Trophoblast cell (in vitro differentiated cells and primary cell): ENCODE data around the gene NOP53.
"Not testable (repeated sequence)": the region's sequence is repeated elsewhere in the genome, so short reads cannot be mapped to it uniquely, and the experiment has no call there.

Experiments used
- DNase-seq, 2 donors: peaks; one replicate each; pipeline ENCODE4 v3.0.0-alpha.2; 2016
- H2AFZ ChIP-seq: 2 replicates; pipeline ENCODE4 v1.6.1; 2013; ENCODE audit warnings: low read length, moderate library complexity, mild to moderate bottlenecking; ENCODE audit not compliant: insufficient read depth, poor library complexity
- H2AK5ac ChIP-seq: 2 replicates; pipeline ENCODE4 v1.6.1; 2013; ENCODE audit warnings: mild to moderate bottlenecking, low read length
- H2BK120ac ChIP-seq: 2 replicates; pipeline ENCODE4 v1.6.1; 2013; ENCODE audit warnings: low read length, mild to moderate bottlenecking, moderate library complexity; ENCODE audit not compliant: insufficient read depth, poor library complexity
- H2BK12ac ChIP-seq: 2 replicates; pipeline ENCODE4 v1.6.1; 2013; ENCODE audit warnings: mild to moderate bottlenecking, low read length, moderate library complexity
- H2BK5ac ChIP-seq: 2 replicates; pipeline ENCODE4 v1.6.1; 2013; ENCODE audit warnings: low read length, low read depth, moderate library complexity, mild to moderate bottlenecking; ENCODE audit not compliant: poor library complexity
- H3K14ac ChIP-seq: 2 replicates; pipeline ENCODE4 v1.6.1; 2013; ENCODE audit warnings: mild to moderate bottlenecking, low read length
- H3K18ac ChIP-seq: 2 replicates; pipeline ENCODE4 v1.6.1; 2013; ENCODE audit warnings: mild to moderate bottlenecking, low read length
- H3K23ac ChIP-seq: 2 replicates; pipeline ENCODE4 v1.6.1; 2013; ENCODE audit warnings: low read length
- H3K27ac ChIP-seq: 2 replicates; pipeline ENCODE4 v1.5.1; 2013; ENCODE audit warnings: low read depth, mild to moderate bottlenecking, inconsistent platforms, low read length, moderate library complexity
- H3K27me3 ChIP-seq: 2 replicates; pipeline ENCODE4 v1.6.1; 2013; ENCODE audit warnings: inconsistent platforms, mild to moderate bottlenecking, low read length, moderate library complexity; ENCODE audit not compliant: insufficient read depth
- H3K36me3 ChIP-seq, 2 experiments: 1 replicate in 1 of 2; 2 replicates in 1 of 2; pipeline ENCODE4 v1.6.1; 2013; ENCODE audit warnings: low read length in 2 of 2, mild to moderate bottlenecking in 2 of 2, moderate library complexity in 1 of 2; ENCODE audit not compliant: insufficient read depth in 2 of 2, control insufficient read depth in 1 of 2
- H3K4ac ChIP-seq: 2 replicates; pipeline ENCODE4 v1.6.1; 2013; ENCODE audit warnings: low read depth, mild to moderate bottlenecking, low read length, moderate library complexity
- H3K4me1 ChIP-seq, 2 experiments: 1 replicate in 1 of 2; 2 replicates in 1 of 2; pipeline ENCODE4 v1.6.1; 2013; ENCODE audit warnings: low read length in 2 of 2, mild to moderate bottlenecking in 2 of 2, moderate library complexity in 1 of 2; ENCODE audit not compliant: insufficient read depth in 2 of 2, control insufficient read depth in 1 of 2
- H3K4me2 ChIP-seq: 2 replicates; pipeline ENCODE4 v1.6.1; 2013; ENCODE audit warnings: inconsistent platforms, mild to moderate bottlenecking, low read length, moderate library complexity
- H3K4me3 ChIP-seq: 2 replicates; pipeline ENCODE4 v1.5.1; 2013; ENCODE audit warnings: mild to moderate bottlenecking, low read depth, low read length, inconsistent platforms
- H3K79me1 ChIP-seq: one replicate; pipeline ENCODE4 v1.6.1; 2013; ENCODE audit warnings: low read length
- H3K79me2 ChIP-seq: 2 replicates; pipeline ENCODE4 v1.6.1; 2013; ENCODE audit warnings: low read length, mild to moderate bottlenecking; ENCODE audit not compliant: control insufficient read depth, insufficient read depth, poor library complexity
- H3K9ac ChIP-seq: 2 replicates; pipeline ENCODE4 v1.6.1; 2013; ENCODE audit warnings: mild to moderate bottlenecking, low read length
- H3K9me3 ChIP-seq: 2 replicates; pipeline ENCODE4 v1.6.1; 2013; ENCODE audit warnings: low read depth, mild to moderate bottlenecking, control low read depth, inconsistent platforms, low read length; ENCODE audit not compliant: insufficient read depth
- H4K12ac ChIP-seq: 2 replicates; pipeline ENCODE4 v1.6.1; 2013; ENCODE audit warnings: low read depth, mild to moderate bottlenecking, low read length, moderate library complexity
- H4K8ac ChIP-seq: 2 replicates; pipeline ENCODE4 v1.6.1; 2013; ENCODE audit warnings: low read depth, mild to moderate bottlenecking, low read length, moderate library complexity
- H4K91ac ChIP-seq: one replicate; pipeline ENCODE4 v1.6.1; 2013; ENCODE audit warnings: low read depth, mild to moderate bottlenecking, low read length, moderate library complexity
- WGBS: extraction: QIAGEN DNeasy Blood & Tissue Kit; methylation state at CpG from one replicate; pipeline ENCODE4 v1.1.7; 2013; ENCODE audit warnings: missing lambda C conversion rate; ENCODE audit not compliant: insufficient read length, insufficient coverage; ENCODE audit errors: extremely low coverage; 5-methylcytosine and 5-hydroxymethylcytosine counted together

The NOP53 gene

GRCh38 chr19:47746129-47746528 is 783 bp downstream of the NOP53 start:
- H3K4me1 ChIP-seq, H4K12ac ChIP-seq, H3K27ac ChIP-seq, H3K18ac ChIP-seq, H3K14ac ChIP-seq, H4K91ac ChIP-seq, H2BK5ac ChIP-seq, H2AK5ac ChIP-seq, H3K79me2 ChIP-seq, H2AFZ ChIP-seq, H3K27me3 ChIP-seq, H3K9ac ChIP-seq, H4K8ac ChIP-seq, H2BK120ac ChIP-seq, H3K23ac ChIP-seq, H3K9me3 ChIP-seq, H2BK12ac ChIP-seq, H3K4me3 ChIP-seq, DNase-seq: not testable (repeated sequence)
- peak overlapping the region; percentile 53 for H3K4me2 ChIP-seq
- H3K79me1 ChIP-seq = peaks cover 10% of the 10 kb centered on the region
- WGBS = no CpG with 5 or more reads among the region's 17 CpGs
- H3K36me3 ChIP-seq = peaks cover 29 to 43% of the 10 kb centered on the region in 2 experiments
- H3K4ac ChIP-seq = peak overlapping the region; percentile 60

GRCh38 chr19:47749326-47749725 is 4.0 kb downstream of the NOP53 start:
- Histone ChIP-seq H3K9me3 (no peaks in the 10 kb centered on the region), H4K91ac (no peak overlapping the region), H3K79me2 (peaks cover 2% of the 10 kb centered on the region), H3K23ac (no peak overlapping the region), H3K18ac (no peak overlapping the region), H4K12ac (no peak overlapping the region), H3K27me3 (no peaks in the 10 kb centered on the region), H4K8ac (no peak overlapping the region), H2BK120ac (no peak overlapping the region), H2BK5ac (no peak overlapping the region), H3K27ac (no peak overlapping the region), H3K4me3 (no peak overlapping the region), H3K14ac (no peak overlapping the region), H2AFZ (no peak overlapping the region), H3K4ac (no peak overlapping the region), H3K36me3 (peaks cover 58 to 65% of the 10 kb centered on the region in 2 experiments), H3K4me1 (no peaks in the 10 kb centered on the region), H3K9ac (no peak overlapping the region), H3K4me2 (no peak overlapping the region), H3K79me1 (peaks cover 5% of the 10 kb centered on the region), H2BK12ac (no peak overlapping the region), H2AK5ac (no peak overlapping the region)
- no peak for DNase-seq
- WGBS = no CpG with 5 or more reads among the region's 3 CpGs

- no peak overlapping the region for H3K4me3 ChIP-seq
- H4K8ac ChIP-seq = no peak overlapping the region
- H3K18ac ChIP-seq = no peak overlapping the region
- H3K9me3 ChIP-seq = peaks cover 2% of the 10 kb centered on the region
- no peak for DNase-seq
- H4K91ac ChIP-seq = no peak overlapping the region
- no peak overlapping the region for H3K23ac ChIP-seq
- no peak overlapping the region for H2AK5ac ChIP-seq
- no peak overlapping the region for H2BK5ac ChIP-seq
- WGBS = no CpG with 5 or more reads among the region's 18 CpGs
- H3K9ac ChIP-seq = no peak overlapping the region
- H2AFZ ChIP-seq = no peak overlapping the region
- H2BK12ac ChIP-seq = no peak overlapping the region
- H3K4me1 ChIP-seq = no peaks in the 10 kb centered on the region
- H2BK120ac ChIP-seq = no peak overlapping the region
- H3K79me2 ChIP-seq = no peaks in the 10 kb centered on the region
- no peak overlapping the region for H3K14ac ChIP-seq
- H3K4ac ChIP-seq = no peak overlapping the region
- H3K27me3 ChIP-seq = no peaks in the 10 kb centered on the region
- H3K27ac ChIP-seq = no peak overlapping the region
- H4K12ac ChIP-seq = no peak overlapping the region
- no peak overlapping the region for H3K4me2 ChIP-seq
- H3K79me1 ChIP-seq = no peaks in the 10 kb centered on the region
- H3K36me3 ChIP-seq = peaks cover 73 to 80% of the 10 kb centered on the region in 2 experiments
Measured at GRCh38 chr19:47750752-47751151, 5.4 kb downstream of the NOP53 start.

- H3K23ac ChIP-seq = no peak overlapping the region
- WGBS = no CpG with 5 or more reads among the region's 27 CpGs
- H3K4me2 ChIP-seq = no peak overlapping the region
- no peak overlapping the region for H4K91ac ChIP-seq
- H2BK12ac ChIP-seq = no peak overlapping the region
- no peak overlapping the region for H3K27ac ChIP-seq
- H4K8ac ChIP-seq = no peak overlapping the region
- no peak overlapping the region for H3K4me3 ChIP-seq
- no peak for DNase-seq
- H3K14ac ChIP-seq = no peak overlapping the region
- H2BK120ac ChIP-seq = no peak overlapping the region
- H3K27me3 ChIP-seq = no peaks in the 10 kb centered on the region
- H2AK5ac ChIP-seq = no peak overlapping the region
- peaks cover 88 to 91% of the 10 kb centered on the region in 2 experiments for H3K36me3 ChIP-seq
- no peaks in the 10 kb centered on the region for H3K79me2 ChIP-seq
- H3K4ac ChIP-seq = no peak overlapping the region
- H2AFZ ChIP-seq = no peak overlapping the region
- no peak overlapping the region for H2BK5ac ChIP-seq
- H3K4me1 ChIP-seq = no peaks in the 10 kb centered on the region
- no peak overlapping the region for H3K9ac ChIP-seq
- no peak overlapping the region for H4K12ac ChIP-seq
- no peak overlapping the region for H3K18ac ChIP-seq
- H3K79me1 ChIP-seq = no peaks in the 10 kb centered on the region
- H3K9me3 ChIP-seq = peaks cover 2% of the 10 kb centered on the region
Measured at GRCh38 chr19:47752440-47753211, 7.3 kb downstream of the NOP53 start.
